HCT116 (cell line): ENCODE data around the gene DNAJC5. TPM values are rescaled to one million over a fixed set of nuclear protein-coding genes. Genes with fewer than 3 reads are reported as not detected.

ENCODE experiments used
- ATAC-seq: fragments of 200-7000 bp; cut with Tn5 transposase; 2 replicates; pipeline ENCODE4 v1.9.1; 2020; ENCODE audit warnings: mild to moderate bottlenecking, moderate library complexity
- BruUV-seq: library from RNA; stranded (reverse); fragments of 400-500 nt; replicated peaks from 2 replicates; lab custom pipeline; 2021; lab: Mats Ljungman, UMichigan
- CTCF ChIA-PET: fragments of 300-600 bp; sonication (Branson Sonifier 250); formaldehyde crosslinking; loops from one replicate; lab custom pipeline; 2021; ENCODE audit warnings: antibody characterized with exemption; lab: Charles Lee
- POLR2A ChIA-PET: fragments of 300-600, 350-600 bp; sonication (Branson Sonifier 250); formaldehyde crosslinking; loops from one replicate; lab custom pipeline; 2021; ENCODE audit warnings: antibody characterized with exemption; lab: Charles Lee
- RAD21 ChIA-PET, 2 experiments: fragments of 300-600 bp; sonication (Branson Sonifier 250); formaldehyde crosslinking; loops; one replicate each; lab custom pipeline; 2023; ENCODE audit warnings: low total read pairs in 2 of 2; ENCODE audit not compliant: uncharacterized antibody in 2 of 2, unreplicated experiment in 2 of 2, low non-redundant PET in 1 of 2; lab: Charles Lee
- DNase-seq: peaks from one replicate; pipeline ENCODE4 v3.0.0-alpha.2; 2010; ENCODE audit warnings: low read depth, low spot score
- H2AFZ ChIP-seq: fragments of 200-600 bp; shearing (Covaris generic), sonication (generic); 2 replicates; pipeline ENCODE4 v1.6.1; 2017; ENCODE audit warnings: low read depth, mixed run types, mixed read lengths, antibody characterized with exemption, low read length; ENCODE audit not compliant: poor library complexity, severe bottlenecking
- H3K27ac ChIP-seq: 2 replicates; pipeline ENCODE4 v1.5.1; 2012; ENCODE audit warnings: low read depth, low read length
- H3K27me3 ChIP-seq: fragments of 200-600 bp; sonication (generic); 2 replicates; pipeline ENCODE4 v1.6.1; 2016; ENCODE audit warnings: mixed run types, low read length, mixed read lengths; ENCODE audit not compliant: insufficient read depth
- H3K36me3 ChIP-seq, 2 experiments: fragments of 200-500 bp in 1 of 2; fragments of 200-600 bp in 1 of 2; sonication (Bioruptor generic) in 1 of 2; sonication (generic) in 1 of 2; 2 replicates each; pipeline versions ENCODE4 v1.5.1 to v1.6.1; 2014 to 2016; ENCODE audit warnings: low read length in 2 of 2, inconsistent platforms in 1 of 2, mixed read lengths in 1 of 2, mixed run types in 1 of 2; ENCODE audit not compliant: insufficient read depth in 2 of 2, control insufficient read depth in 1 of 2
- H3K4me1 ChIP-seq, 2 experiments: fragments of 200-600 bp in 1 of 2; sonication (generic) in 1 of 2; 2 replicates each; pipeline versions ENCODE4 v1.5.1 to v1.6.1; 2012 to 2017; ENCODE audit warnings: low read length in 2 of 2, inconsistent platforms in 1 of 2, mild to moderate bottlenecking in 1 of 2, mixed read lengths in 1 of 2, mixed run types in 1 of 2, moderate library complexity in 1 of 2; ENCODE audit not compliant: insufficient read depth in 2 of 2, control insufficient read depth in 1 of 2
- H3K4me2 ChIP-seq: fragments of 200-600 bp; sonication (generic); 2 replicates; pipeline ENCODE4 v1.6.1; 2017; ENCODE audit warnings: mixed run types, low read length, mixed read lengths
- H3K4me3 ChIP-seq, 2 experiments: fragments of 200-600 bp in 1 of 2; sonication (generic) in 1 of 2; replicated peaks in 1 of 2; 2 replicates each; pipeline ENCODE4 v1.5.1; 2011 to 2016; ENCODE audit warnings: low read length in 2 of 2, control low read depth in 1 of 2, low read depth in 1 of 2, mild to moderate bottlenecking in 1 of 2, mixed read lengths in 1 of 2, mixed run types in 1 of 2
- H3K79me2 ChIP-seq: fragments of 200-600 bp; sonication (generic); 2 replicates; pipeline ENCODE4 v1.6.1; 2017; ENCODE audit warnings: mild to moderate bottlenecking, mixed run types, low read length, moderate library complexity, mixed read lengths; ENCODE audit not compliant: insufficient read depth
- H3K9ac ChIP-seq: fragments of 200-600 bp; sonication (generic); 2 replicates; pipeline ENCODE4 v1.6.1; 2016; ENCODE audit warnings: low read length, mixed read lengths
- H3K9me2 ChIP-seq: fragments of 200-600 bp; sonication (generic), shearing (Covaris generic); 2 replicates; pipeline ENCODE4 v1.6.1; 2017; ENCODE audit warnings: mixed run types, mild to moderate bottlenecking, moderate library complexity; ENCODE audit not compliant: insufficient read depth
- H3K9me3 ChIP-seq, 2 experiments: fragments of 200-500 bp in 1 of 2; fragments of 200-600 bp in 1 of 2; sonication (Bioruptor generic) in 1 of 2; sonication (generic) in 1 of 2; 2 replicates each; pipeline ENCODE4 v1.6.1; 2014 to 2017; ENCODE audit warnings: low read length in 2 of 2, mixed read lengths in 2 of 2, inconsistent platforms in 1 of 2, low read depth in 1 of 2, mild to moderate bottlenecking in 1 of 2, mixed run types in 1 of 2, moderate library complexity in 1 of 2; ENCODE audit not compliant: control insufficient read depth in 1 of 2, insufficient read depth in 1 of 2
- H4K20me1 ChIP-seq: fragments of 200-600 bp; sonication (generic), shearing (Covaris generic); 2 replicates; pipeline ENCODE4 v1.6.1; 2017; ENCODE audit warnings: mixed run types, mild to moderate bottlenecking, moderate library complexity; ENCODE audit not compliant: insufficient read depth
- EZH2phosphoT487 ChIP-seq: fragments of 200-600 bp; IDR thresholded peaks from 2 replicates; pipeline ENCODE4 v1.6.1; 2018; ENCODE audit warnings: antibody characterized with exemption, borderline replicate concordance
- POLR2A ChIP-seq: IDR thresholded peaks from 2 replicates; pipeline ENCODE4 v1.7.0; 2011; ENCODE audit warnings: borderline replicate concordance; ENCODE audit not compliant: insufficient read depth, insufficient read length; ENCODE audit errors: extremely low read depth
- SIN3A ChIP-seq: IDR thresholded peaks from 2 replicates; pipeline ENCODE4 v1.6.1; 2012; ENCODE audit warnings: low read depth
- SRF ChIP-seq: IDR thresholded peaks from 2 replicates; pipeline ENCODE4 v1.6.1; 2012; ENCODE audit warnings: low read depth
- TCF7L2 ChIP-seq: IDR thresholded peaks from 2 replicates; pipeline ENCODE4 v1.7.0; 2011; ENCODE audit warnings: borderline replicate concordance, inconsistent platforms; ENCODE audit not compliant: insufficient read depth, insufficient read length; ENCODE audit errors: extremely low read depth
- ZFX ChIP-seq: fragments of 450-650 bp; IDR thresholded peaks from 2 replicates; pipeline ENCODE4 v1.6.1; 2017
- ZNF274 ChIP-seq: fragments of 200-500 bp; sonication (Bioruptor generic); IDR thresholded peaks from 2 replicates; pipeline ENCODE4 v1.6.1; 2014; ENCODE audit warnings: mild to moderate bottlenecking, low read depth, low read length, inconsistent platforms
- intact Hi-C: fragments of 100-400 bp; cut with micrococcal nuclease; formaldehyde crosslinking; loops from 2 replicates; pipeline ENCODE4 v1.10.0; 2022
- total RNA-seq: library from RNA; stranded (reverse); gene quantifications from one replicate; pipeline ENCODE4 v1.2.1, GENCODE V29; 2021; ENCODE audit not compliant: unreplicated experiment
- TF ChIP-seq, protein P1 (sequence below): IDR thresholded peaks from 2 replicates; pipeline ENCODE4 v1.6.1; 2011; ENCODE audit warnings: mild to moderate bottlenecking, low read length, moderate library complexity; ENCODE audit not compliant: insufficient replicate concordance; ENCODE audit errors: extremely low read depth
- TF ChIP-seq, protein P2 (sequence below): IDR thresholded peaks from 2 replicates; pipeline ENCODE4 v1.6.1; 2012

DNAJC5 gene
- total RNA-seq, 1 experiment from 2014 or later: 38.3 TPM

DNA sequence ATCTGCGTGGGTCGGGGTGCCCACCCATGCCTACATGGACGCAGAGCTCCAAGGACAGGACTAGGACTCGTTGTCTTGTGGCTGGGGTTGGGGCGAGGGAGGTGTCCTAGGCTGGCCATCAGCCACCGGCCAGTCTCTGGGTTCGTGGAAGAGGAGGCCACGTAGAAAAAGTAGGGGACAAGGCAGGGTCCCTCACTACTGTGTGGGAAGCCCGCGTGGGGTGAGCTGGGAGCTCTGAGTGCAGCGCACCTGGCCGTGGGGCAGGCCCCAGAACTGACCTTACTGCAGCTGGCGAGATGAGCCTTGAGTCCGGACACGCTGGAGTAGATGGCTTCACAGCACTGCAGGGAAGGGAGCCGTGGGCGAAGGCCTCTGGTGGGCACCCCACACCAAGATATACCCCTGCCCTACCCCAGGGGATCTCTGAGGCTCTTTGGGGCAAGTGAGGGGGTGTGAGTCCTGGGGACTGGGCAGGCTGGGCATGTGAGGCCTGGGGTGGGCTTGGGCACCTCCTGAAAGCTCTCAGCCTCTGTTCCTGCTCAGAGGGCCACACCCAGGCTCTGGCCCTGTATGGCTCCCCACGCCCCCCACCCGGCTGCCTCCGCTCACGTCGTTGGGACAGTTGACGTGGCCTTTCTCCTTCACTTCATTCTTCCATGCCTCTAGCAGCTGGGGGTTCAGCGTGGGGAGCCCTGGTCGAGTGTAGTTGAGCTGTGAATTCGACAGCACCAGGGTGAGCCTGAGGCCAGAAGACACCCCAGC lies 66.9 kb downstream of the DNAJC5 start:
- no TSS peak for BruUV-seq
- Histone ChIP-seq H3K79me2 (no peaks in the 10 kb centered on the region), H3K36me3 (peaks cover 0 to 5% of the 10 kb centered on the region in 2 experiments; a peak in 2 of 4 replicates), H3K9me2 (no peaks in the 10 kb centered on the region), H3K9ac (no peak overlapping the region), H2AFZ (no peak overlapping the region), H3K4me1 (peaks cover 11 to 23% of the 10 kb centered on the region in 2 experiments; a peak in 3 of 4 replicates), H4K20me1 (no peaks in the 10 kb centered on the region), H3K4me3 (no peak overlapping the region), H3K27ac (no peak overlapping the region), H3K27me3 (no peaks in the 10 kb centered on the region), H3K9me3 (no peaks in the 10 kb centered on the region), H3K4me2 (no peak overlapping the region)
- DNase-seq (no peak), ATAC-seq (no peak)
- TF ChIP-seq POLR2A: no peak
- TF ChIP-seq ZFX: no peak
- TF ChIP-seq ZNF274: no peak
- TF ChIP-seq, protein P1, sequence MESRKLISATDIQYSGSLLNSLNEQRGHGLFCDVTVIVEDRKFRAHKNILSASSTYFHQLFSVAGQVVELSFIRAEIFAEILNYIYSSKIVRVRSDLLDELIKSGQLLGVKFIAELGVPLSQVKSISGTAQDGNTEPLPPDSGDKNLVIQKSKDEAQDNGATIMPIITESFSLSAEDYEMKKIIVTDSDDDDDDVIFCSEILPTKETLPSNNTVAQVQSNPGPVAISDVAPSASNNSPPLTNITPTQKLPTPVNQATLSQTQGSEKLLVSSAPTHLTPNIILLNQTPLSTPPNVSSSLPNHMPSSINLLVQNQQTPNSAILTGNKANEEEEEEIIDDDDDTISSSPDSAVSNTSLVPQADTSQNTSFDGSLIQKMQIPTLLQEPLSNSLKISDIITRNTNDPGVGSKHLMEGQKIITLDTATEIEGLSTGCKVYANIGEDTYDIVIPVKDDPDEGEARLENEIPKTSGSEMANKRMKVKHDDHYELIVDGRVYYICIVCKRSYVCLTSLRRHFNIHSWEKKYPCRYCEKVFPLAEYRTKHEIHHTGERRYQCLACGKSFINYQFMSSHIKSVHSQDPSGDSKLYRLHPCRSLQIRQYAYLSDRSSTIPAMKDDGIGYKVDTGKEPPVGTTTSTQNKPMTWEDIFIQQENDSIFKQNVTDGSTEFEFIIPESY: no peak
- no peak for TF ChIP-seq SRF
- no peak for TF ChIP-seq EZH2phosphoT487
- no peak for TF ChIP-seq SIN3A
- TF ChIP-seq TCF7L2: no peak
- TF ChIP-seq, protein P2, sequence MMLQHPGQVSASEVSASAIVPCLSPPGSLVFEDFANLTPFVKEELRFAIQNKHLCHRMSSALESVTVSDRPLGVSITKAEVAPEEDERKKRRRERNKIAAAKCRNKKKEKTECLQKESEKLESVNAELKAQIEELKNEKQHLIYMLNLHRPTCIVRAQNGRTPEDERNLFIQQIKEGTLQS: no peak
- CTCF ChIA-PET: no interaction called here
- RAD21 ChIA-PET: no interaction called here
- intact Hi-C loops: no loop called here
- POLR2A ChIA-PET: no interaction called here
